LNCaP clone FGC (cell line): ENCODE data around the gene FANCL.
A peak's percentile ranks its signal among the peaks of the same experiment; 100 is the strongest.
"Not testable (repeated sequence)": the region's sequence is repeated elsewhere in the genome, so short reads cannot be mapped to it uniquely, and the experiment has no call there.

ENCODE experiments used
- DNase-seq: peaks from one replicate; pipeline ENCODE4 v3.0.0-alpha.2; 2011; ENCODE audit warnings: low read depth
- H3K4me3 ChIP-seq: 2 replicates; pipeline ENCODE4 v1.5.1; 2011; ENCODE audit warnings: mild to moderate bottlenecking, low read depth, low read length, control low read depth
- CTCF ChIP-seq: IDR thresholded peaks from 2 replicates; pipeline ENCODE4 v1.5.1; 2012; ENCODE audit warnings: mild to moderate bottlenecking; ENCODE audit not compliant: control insufficient read depth, insufficient read depth; ENCODE audit errors: extremely low read depth

Gene FANCL

GRCh38 chr2:58261209-58261608 is 20.1 kb upstream of the FANCL start:
- TF ChIP-seq CTCF = no peak
- no peak overlapping the region for H3K4me3 ChIP-seq
- no peak for DNase-seq

- DNase-seq, H3K4me3 ChIP-seq: not testable (repeated sequence)
Measured at GRCh38 chr2:58258456-58258855, 17.3 kb upstream of the FANCL start.

GRCh38 chr2:58251331-58252201 is 10.4 kb upstream of the FANCL start:
- H3K4me3 ChIP-seq, DNase-seq: not testable (repeated sequence)

- H3K4me3 ChIP-seq = peak overlapping the region; percentile 71
- TF ChIP-seq CTCF = no peak
- DNase-seq = no peak
Measured at GRCh38 chr2:58241546-58241864, 380 bp upstream of the FANCL start.

- no peak overlapping the region for H3K4me3 ChIP-seq
- no peak for TF ChIP-seq CTCF
- DNase-seq = no peak
Measured at GRCh38 chr2:58239243-58239925, 1.7 kb downstream of the FANCL start.

- H3K4me3 ChIP-seq = no peak overlapping the region
- no peak for TF ChIP-seq CTCF
- DNase-seq = no peak
Measured at GRCh38 chr2:58237741-58238140, 3.4 kb downstream of the FANCL start.

GRCh38 chr2:58235984-58236383 is 5.1 kb downstream of the FANCL start:
- DNase-seq = no peak
- TF ChIP-seq CTCF = no peak
- H3K4me3 ChIP-seq = no peak overlapping the region

GRCh38 chr2:58235170-58235569 is 6.0 kb downstream of the FANCL start:
- no peak for DNase-seq
- no peak overlapping the region for H3K4me3 ChIP-seq

More at GRCh38 chr2:58235170-58235569, 6.0 kb downstream of the FANCL start:
- TF ChIP-seq CTCF = no peak
